22Rv1 (cell line): ENCODE data around the gene ALDOB.

Source experiments
- ZFX ChIP-seq: fragments of 450-650 bp; IDR thresholded peaks from 2 replicates; pipeline ENCODE4 v1.6.1; 2017; ENCODE audit warnings: antibody characterized with exemption, borderline replicate concordance
- TF ChIP-seq, protein P1 (sequence below): fragments of 450-650 bp; IDR thresholded peaks from 2 replicates; pipeline ENCODE4 v1.5.1; 2017; ENCODE audit warnings: mild to moderate bottlenecking

DNA sequence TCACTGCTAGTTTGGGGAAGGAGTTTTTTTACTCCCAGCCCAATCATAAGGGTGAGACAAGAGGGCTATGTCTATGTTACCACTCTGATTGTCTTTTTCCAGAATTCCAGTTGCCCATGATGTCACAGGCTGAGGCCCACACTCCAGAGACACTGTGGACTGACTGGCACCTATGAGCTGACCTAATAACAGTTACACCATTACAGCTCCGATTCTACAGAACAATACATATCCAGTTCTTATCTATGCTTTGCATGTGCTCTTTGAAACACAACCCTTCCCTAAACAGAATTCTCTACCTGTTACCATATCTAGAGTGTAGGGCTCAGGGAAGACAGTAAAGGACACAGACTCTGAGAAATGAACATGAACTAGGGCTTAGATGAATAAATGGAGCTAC, 45.7 kb upstream of the ALDOB start:
- TF ChIP-seq, protein P1, sequence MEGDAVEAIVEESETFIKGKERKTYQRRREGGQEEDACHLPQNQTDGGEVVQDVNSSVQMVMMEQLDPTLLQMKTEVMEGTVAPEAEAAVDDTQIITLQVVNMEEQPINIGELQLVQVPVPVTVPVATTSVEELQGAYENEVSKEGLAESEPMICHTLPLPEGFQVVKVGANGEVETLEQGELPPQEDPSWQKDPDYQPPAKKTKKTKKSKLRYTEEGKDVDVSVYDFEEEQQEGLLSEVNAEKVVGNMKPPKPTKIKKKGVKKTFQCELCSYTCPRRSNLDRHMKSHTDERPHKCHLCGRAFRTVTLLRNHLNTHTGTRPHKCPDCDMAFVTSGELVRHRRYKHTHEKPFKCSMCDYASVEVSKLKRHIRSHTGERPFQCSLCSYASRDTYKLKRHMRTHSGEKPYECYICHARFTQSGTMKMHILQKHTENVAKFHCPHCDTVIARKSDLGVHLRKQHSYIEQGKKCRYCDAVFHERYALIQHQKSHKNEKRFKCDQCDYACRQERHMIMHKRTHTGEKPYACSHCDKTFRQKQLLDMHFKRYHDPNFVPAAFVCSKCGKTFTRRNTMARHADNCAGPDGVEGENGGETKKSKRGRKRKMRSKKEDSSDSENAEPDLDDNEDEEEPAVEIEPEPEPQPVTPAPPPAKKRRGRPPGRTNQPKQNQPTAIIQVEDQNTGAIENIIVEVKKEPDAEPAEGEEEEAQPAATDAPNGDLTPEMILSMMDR = no peak
- no peak for TF ChIP-seq ZFX
